ENCODE measurements around the gene CRY2. TPM values are rescaled to one million over a fixed set of nuclear protein-coding genes. Genes with fewer than 3 reads are reported as not detected.

CRY2 gene
- total RNA-seq, 1 donor from 2014 or later = 33.8 TPM

GRCh38 chr11:45848654-45849081 is 1.4 kb downstream of the CRY2 start:
- DNase-seq (ENCODE audit: low spot score in 2 of 2, unreplicated experiment in 2 of 2) = no peak
- Mint-ChIP-seq H3K4me3 (peak overlapping the region; percentile 81), H3K9me3 (no peaks in the 10 kb centered on the region), H3K4me1 (peaks cover 18% of the 10 kb centered on the region), H3K36me3 (no peaks in the 10 kb centered on the region), H3K27me3 (ENCODE audit: low read depth) (peaks cover 23% of the 10 kb centered on the region), H3K27ac (peak overlapping the region; percentile 88)
- TF ChIP-seq CTCF (IDR thresholded peaks at IDR 0.05; ENCODE audit: unreplicated experiment) = no peak

- no peak for TF ChIP-seq CTCF (IDR thresholded peaks at IDR 0.05; ENCODE audit: unreplicated experiment)
- no peak overlapping the region for H3K27ac Mint-ChIP-seq
- H3K9me3 Mint-ChIP-seq = no peaks in the 10 kb centered on the region
- peaks cover 18% of the 10 kb centered on the region for H3K4me1 Mint-ChIP-seq
- peaks cover 16% of the 10 kb centered on the region for H3K27me3 Mint-ChIP-seq (ENCODE audit: low read depth)
- H3K36me3 Mint-ChIP-seq = no peaks in the 10 kb centered on the region
- no peak overlapping the region for H3K4me3 Mint-ChIP-seq
- DNase-seq (ENCODE audit: low spot score in 2 of 2, unreplicated experiment in 2 of 2) = no peak
Observed at GRCh38 chr11:45850446-45850845, 3.2 kb downstream of the CRY2 start.

- H3K4me3 Mint-ChIP-seq = no peak overlapping the region
- H3K27ac Mint-ChIP-seq = no peak overlapping the region
- peaks cover 8% of the 10 kb centered on the region for H3K27me3 Mint-ChIP-seq (ENCODE audit: low read depth)
- peaks cover 18% of the 10 kb centered on the region for H3K4me1 Mint-ChIP-seq
- TF ChIP-seq CTCF (IDR thresholded peaks at IDR 0.05; ENCODE audit: unreplicated experiment) = no peak
- H3K36me3 Mint-ChIP-seq = no peaks in the 10 kb centered on the region
- H3K9me3 Mint-ChIP-seq = no peaks in the 10 kb centered on the region
- no peak for DNase-seq (ENCODE audit: low spot score in 2 of 2, unreplicated experiment in 2 of 2)
Observed at GRCh38 chr11:45851228-45851627, 4.0 kb downstream of the CRY2 start.

- no peak overlapping the region for H3K27ac Mint-ChIP-seq
- no peaks in the 10 kb centered on the region for H3K27me3 Mint-ChIP-seq (ENCODE audit: low read depth)
- peaks cover 3% of the 10 kb centered on the region for H3K36me3 Mint-ChIP-seq
- TF ChIP-seq CTCF (IDR thresholded peaks at IDR 0.05; ENCODE audit: unreplicated experiment) = no peak
- H3K4me1 Mint-ChIP-seq = peaks cover 14% of the 10 kb centered on the region
- no peak for DNase-seq (ENCODE audit: low spot score in 2 of 2, unreplicated experiment in 2 of 2)
- no peak overlapping the region for H3K4me3 Mint-ChIP-seq
- H3K9me3 Mint-ChIP-seq = no peaks in the 10 kb centered on the region
Observed at GRCh38 chr11:45852018-45852711, 4.9 kb downstream of the CRY2 start.

GRCh38 chr11:45852712-45853101 is 5.4 kb downstream of the CRY2 start:
- H3K9me3 Mint-ChIP-seq = no peaks in the 10 kb centered on the region
- DNase-seq (ENCODE audit: low spot score in 2 of 2, unreplicated experiment in 2 of 2) = no peak
- no peak overlapping the region for H3K4me3 Mint-ChIP-seq
- no peaks in the 10 kb centered on the region for H3K27me3 Mint-ChIP-seq (ENCODE audit: low read depth)
- TF ChIP-seq CTCF (IDR thresholded peaks at IDR 0.05; ENCODE audit: unreplicated experiment) = no peak
- H3K27ac Mint-ChIP-seq = no peak overlapping the region
- H3K4me1 Mint-ChIP-seq = peaks cover 14% of the 10 kb centered on the region
- H3K36me3 Mint-ChIP-seq = peaks cover 7% of the 10 kb centered on the region
